HG03060 (cell line): ENCODE data around the gene ZDHHC14.

Source experiments
- ATAC-seq: cut with Tn5 transposase; IDR thresholded peaks from one replicate; pipeline ENCODE4 v1.9.1; 2021; ENCODE audit warnings: low read depth, moderate number of reproducible peaks; ENCODE audit not compliant: unreplicated experiment

The ZDHHC14 gene

DNA sequence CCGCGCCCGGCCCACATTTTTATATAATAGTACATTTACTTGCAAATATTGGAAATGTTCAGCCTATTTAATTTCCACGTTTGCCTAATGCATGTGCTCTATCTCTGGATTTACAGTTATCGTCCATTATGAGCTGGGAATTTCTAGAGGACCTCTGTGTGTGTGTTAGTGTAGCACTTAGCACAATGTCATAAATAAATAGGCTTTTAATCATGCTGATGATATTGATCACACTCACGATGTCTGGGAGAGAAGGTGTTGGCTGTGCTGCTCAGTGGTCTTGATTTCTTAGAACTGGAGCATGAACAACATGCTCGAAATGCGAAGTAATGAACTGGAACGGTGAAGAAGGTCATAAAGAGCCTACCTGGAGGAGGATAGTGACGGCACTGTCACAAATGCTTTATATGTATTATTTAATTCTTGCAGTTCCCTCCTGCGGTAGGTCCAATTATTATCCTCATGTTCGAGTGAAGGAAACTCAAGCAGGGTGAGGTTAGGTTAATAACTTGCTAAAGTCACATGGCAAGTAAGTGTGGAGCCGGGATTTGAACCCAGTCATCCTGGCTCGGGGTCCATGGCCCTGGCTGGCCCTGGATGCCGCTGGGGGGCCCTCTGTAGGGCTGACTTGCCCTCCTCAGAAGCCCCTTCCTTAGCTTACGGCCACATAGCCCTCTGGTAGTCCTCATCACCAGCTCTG lies 130.8 kb downstream of the ZDHHC14 start:
- no peak for ATAC-seq

GRCh38 chr6:157512382-157512682 lies 131.3 kb downstream of the ZDHHC14 start:
- no peak for ATAC-seq

- ATAC-seq, result no peak
Observed at GRCh38 chr6:157513004-157513603, 132.1 kb downstream of the ZDHHC14 start.

DNA sequence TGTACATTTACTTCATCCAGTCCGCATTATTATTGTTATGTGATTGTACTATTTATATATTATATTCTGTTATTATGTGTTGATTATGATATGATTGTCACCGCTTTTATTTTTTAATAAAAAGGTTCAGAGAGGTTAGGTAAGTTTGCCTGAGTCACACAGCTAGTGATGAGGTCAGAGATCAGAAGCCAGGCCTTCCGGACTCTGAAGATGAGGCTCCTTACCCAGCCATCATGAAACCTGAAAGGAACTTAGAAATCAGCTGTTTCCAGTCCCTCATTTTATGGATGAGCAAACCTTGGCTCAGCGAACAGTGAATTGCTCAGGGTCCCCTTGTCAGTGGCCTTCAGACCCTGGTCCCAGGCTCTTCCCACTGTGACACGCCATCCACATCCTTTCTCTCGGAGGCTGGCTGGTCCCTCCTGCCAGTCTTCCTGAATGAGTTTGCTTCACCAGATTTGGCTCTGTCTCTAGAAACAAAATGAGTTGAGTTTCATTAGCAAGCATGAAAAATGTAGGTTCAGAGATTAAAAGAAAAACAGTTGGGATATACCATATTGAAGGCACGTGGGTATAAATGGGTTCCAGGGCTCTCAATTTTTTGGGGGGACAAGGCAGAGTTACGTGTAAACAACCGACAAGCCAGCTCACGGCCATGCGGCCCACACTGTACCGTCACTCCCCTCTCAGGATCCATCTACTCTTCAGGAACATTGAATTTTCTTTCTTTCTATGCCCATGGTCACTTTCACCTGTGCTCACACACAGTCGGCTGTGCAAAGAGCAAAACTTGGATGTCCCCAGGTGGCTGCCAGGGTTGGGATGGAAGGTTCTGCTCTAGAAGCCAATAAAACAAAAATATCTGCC lies 132.9 kb downstream of the ZDHHC14 start:
- no peak for ATAC-seq

- ATAC-seq, result no peak
Observed at GRCh38 chr6:157514659-157515496, 133.9 kb downstream of the ZDHHC14 start.

DNA sequence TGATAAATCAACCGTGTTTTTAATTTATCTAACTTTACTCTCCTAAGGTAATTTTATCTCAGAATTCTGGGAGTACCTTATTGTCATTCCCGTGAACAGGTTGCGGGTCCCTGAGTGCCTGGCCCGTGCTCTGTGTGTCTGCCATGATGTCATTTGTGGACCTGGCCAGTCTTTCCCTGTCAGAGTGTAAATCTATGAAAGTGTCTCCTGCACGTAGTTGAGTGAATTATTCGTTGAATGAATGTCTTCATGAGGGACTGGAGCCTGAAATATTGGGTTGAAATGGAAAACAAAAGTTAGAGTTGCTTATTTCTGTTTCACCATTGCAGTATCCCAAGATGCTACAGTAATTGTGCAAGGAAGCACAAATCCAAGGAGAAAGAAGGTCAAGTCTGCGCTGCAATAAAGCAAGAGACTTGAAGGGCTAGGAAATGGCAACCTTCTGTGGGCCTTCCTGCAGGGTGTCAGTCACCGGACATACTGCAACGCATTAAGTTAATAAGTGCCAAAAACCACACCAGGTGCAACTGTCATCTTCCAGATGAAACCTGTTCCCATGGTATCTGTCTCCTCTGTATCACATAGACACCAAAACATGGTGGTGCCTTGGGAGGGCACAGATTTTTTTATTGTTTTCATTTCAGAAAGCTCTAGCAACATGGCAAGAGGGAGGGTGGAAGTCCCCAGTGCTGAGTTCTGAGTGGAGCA lies 135.5 kb downstream of the ZDHHC14 start:
- no peak for ATAC-seq

- ATAC-seq, result no peak
Observed at GRCh38 chr6:157517601-157518359, 136.8 kb downstream of the ZDHHC14 start.

DNA sequence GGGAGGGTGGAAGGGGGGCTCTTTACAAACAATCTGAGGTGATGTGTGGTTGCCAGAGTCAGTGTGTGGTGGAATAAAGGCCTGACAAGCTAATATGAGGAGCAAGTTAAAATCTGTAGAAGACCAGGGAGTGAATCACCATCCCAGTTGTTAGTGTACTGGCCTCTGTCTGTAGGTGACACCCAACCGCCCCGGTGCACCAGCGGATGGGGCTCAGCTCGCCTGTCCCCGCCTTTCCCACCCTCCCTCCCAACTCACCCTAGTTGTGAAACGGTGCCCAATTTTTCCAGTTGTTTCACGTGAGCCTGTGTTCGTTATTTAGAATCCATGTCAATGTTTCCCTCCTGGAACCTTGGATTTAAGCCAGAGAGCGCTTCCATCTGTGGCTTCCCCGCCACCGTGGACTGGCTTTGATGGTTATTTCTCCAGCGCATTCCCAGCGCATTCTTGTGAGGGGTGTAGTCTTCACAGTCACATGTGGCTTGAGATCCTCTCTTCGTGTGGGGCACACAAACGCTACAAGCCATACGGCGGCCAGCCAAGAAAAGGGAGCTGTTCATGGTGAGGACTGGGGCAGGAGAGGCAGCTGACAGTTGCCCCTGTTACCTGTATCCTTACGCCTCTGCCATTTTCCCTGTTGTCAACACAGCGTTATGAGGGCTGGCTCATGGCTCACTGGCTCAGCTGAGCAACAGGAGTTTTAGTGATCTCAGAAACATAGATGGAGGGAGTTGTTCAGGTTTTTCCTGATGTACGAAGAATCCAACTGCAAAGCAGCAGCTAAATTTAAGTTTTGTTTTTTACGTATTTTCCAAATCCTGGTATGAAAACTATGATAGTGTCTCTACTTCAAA lies 137.6 kb downstream of the ZDHHC14 start:
- ATAC-seq, result no peak

DNA sequence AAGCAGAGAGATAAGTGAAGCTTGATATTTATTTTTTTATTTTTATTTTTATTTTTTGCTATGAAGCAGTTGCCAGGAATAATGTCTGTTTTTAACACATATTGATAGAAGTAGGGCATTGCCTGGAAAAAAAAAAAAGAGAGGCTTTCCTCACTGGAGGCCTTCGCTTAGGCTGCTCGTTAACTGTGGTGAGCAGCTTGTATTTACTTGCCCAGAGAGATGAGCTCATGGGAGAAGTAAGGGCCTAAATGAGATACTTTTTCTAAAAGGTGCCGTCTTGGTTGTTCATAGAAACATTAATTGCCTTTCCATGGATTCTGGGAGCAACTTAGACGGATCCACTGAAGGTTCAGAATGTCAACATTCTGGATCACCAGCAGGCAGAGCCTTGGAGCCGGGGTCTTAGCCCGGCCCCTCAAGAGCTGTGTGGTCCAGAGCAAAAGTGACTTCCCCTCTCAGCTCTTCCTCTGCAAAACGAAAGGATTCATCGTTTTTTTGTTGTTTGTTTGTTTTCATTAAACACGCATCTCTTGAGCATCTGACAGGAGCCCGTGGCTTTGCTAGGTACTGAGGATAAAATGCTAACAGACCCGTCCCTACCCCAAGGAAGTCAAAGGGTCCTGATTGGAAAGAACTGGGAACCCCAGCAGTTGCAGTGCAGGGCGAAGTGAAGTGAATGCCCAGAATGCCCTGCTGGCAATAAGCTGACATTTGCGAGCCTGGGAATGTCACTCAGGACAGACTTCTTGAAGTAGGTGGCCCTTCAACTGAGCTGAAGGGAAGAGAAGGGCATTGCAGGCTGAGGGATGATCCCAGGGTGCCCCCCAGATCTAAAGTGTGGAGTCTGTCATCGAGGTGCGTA lies 138.5 kb downstream of the ZDHHC14 start:
- no peak for ATAC-seq

GRCh38 chr6:157520117-157520406 lies 139.1 kb downstream of the ZDHHC14 start:
- ATAC-seq, result no peak

DNA sequence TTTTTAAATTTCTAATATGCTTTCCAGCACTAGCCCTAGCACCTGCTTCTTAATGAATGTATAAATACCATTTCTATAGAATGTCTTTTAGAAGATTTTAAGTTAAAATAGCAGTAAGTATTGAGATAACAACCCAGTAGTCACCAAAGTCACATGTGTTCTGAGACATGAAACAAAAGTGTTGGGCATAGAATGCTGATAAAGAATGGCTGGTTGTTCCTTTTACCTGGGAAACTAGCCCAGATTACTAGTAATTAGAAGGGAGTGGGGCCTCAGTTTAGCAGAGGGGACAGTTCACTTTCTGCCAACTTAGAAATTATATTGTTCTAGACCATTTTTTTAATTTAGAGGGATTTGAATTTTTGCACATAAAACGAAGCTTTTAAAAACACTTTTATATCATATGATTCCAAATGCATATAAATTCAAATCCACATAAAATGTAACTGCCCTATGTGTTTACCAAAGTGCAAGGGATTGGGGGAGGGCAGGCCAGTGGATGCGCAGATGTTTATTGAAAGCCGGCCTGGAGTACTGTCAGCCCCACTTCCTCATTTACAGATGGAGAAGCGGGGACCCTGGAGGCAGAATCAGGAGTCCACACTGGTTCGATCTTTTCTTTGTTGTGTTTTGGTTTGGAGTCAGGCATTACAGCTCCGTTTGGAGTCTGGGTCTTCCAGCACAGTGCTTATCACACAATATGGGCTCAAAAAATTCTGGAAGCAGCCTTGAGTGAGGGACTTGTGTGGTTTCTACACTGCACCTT lies 139.8 kb downstream of the ZDHHC14 start:
- no peak for ATAC-seq

GRCh38 chr6:157521362-157522335 lies 140.7 kb downstream of the ZDHHC14 start:
- ATAC-seq, result no peak

DNA sequence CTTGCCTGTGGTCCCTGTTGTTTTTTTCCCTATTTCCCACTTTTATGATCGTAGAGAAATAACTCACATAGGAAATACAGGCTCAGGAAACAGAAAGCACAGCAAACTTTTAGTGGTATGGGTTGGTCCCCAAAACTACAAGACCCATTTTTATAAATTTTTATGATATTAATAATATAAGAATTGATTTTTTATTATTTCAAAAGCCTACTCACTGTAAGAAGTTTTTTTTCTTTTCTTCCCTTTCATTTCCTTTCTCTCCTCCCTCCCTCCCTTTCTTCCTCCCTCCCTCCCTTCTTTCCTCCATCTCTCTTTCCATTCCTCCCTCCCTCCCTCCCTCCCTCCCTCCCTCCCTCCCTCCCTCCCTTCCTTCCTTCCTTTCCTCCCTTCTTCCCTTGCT lies 141.5 kb downstream of the ZDHHC14 start:
- ATAC-seq, result no peak

- no peak for ATAC-seq
Observed at GRCh38 chr6:157524735-157525134, 143.7 kb downstream of the ZDHHC14 start.

DNA sequence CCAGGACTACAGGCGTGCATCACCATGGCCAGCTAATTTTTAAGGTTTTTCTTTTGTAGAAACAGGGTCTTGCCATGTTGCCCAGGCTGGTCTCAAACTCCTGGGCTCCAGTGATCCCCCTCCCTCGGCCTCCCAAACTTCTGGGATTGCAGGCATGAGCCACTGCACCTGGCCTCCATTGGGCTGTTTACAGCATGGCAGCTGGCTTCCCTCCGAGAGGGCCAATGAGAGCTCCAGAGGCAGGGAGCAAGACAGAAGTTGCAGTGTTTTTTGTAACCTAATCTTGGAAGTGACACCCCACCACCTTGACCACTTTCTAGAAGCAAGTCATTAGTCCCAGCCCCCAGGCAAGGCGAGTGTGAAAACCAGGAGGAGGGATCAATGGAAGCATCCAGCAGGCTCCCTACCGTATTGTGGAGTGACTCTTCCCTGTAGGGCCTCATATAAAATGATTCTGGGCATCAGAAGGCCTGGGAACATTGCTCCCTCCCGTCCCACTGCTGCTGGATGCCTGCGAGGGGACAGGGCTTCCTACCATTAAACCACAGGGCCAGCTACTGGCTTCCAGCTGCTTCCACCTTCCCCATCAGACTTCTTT lies 144.4 kb downstream of the ZDHHC14 start:
- ATAC-seq, result no peak
